NT2/D1 (cell line): ENCODE data around the gene ROBO2.

Experiments used
- SUZ12 ChIP-seq: IDR thresholded peaks from 2 replicates; pipeline ENCODE4 v1.6.1; 2011; ENCODE audit not compliant: insufficient read length, insufficient read depth; ENCODE audit errors: extremely low read depth
- YY1 ChIP-seq: IDR thresholded peaks from 2 replicates; pipeline ENCODE4 v1.6.1; 2011; ENCODE audit not compliant: insufficient read length, insufficient read depth
- ZNF274 ChIP-seq: IDR thresholded peaks from 2 replicates; pipeline ENCODE4 v1.6.1; 2011; ENCODE audit warnings: mild to moderate bottlenecking, low read depth, low read length

GRCh38 chr3:77055841-77056341, 16.0 kb downstream of the ROBO2 start:
- TF ChIP-seq SUZ12 = no peak
- TF ChIP-seq YY1 = no peak
- TF ChIP-seq ZNF274 = no peak
